Spleen (tissue), 7 donors: ENCODE results near the gene FADS1.

ENCODE experiments used
- POLR2A ChIP-seq, 3 donors: fragments of 450-650 bp; IDR thresholded peaks; one replicate each; pipeline ENCODE4 v1.5.1; 2017; ENCODE audit warnings: antibody characterized with exemption in 3 of 3, mild to moderate bottlenecking in 1 of 3
- POLR2AphosphoS5 ChIP-seq, 3 donors: sonication (generic); formaldehyde crosslinking; IDR thresholded peaks; one replicate each; pipeline ENCODE4 v1.5.1; 2017; ENCODE audit warnings: antibody characterized with exemption in 3 of 3
- TF ChIP-seq, protein P1 (sequence below), 11 experiments: fragments of 200-600 bp in 7 of 11; fragments of 450-650 bp in 4 of 11; sonication (generic) in 4 of 11; IDR thresholded peaks in 8 of 11; conservative IDR thresholded peaks in 3 of 11; 1 replicate in 7 of 11; 2 replicates in 4 of 11; pipeline versions ENCODE4 v1.4.0 to v1.8.0; 2016 to 2021; ENCODE audit warnings: antibody characterized with exemption in 11 of 11, inconsistent platforms in 4 of 11, mild to moderate bottlenecking in 1 of 11
- donor health status: DM: no; HTN: no; CAD: no; lungs with moderate emphysema.
- donor health status: DM: no; HTN: no; CAD: no.
- donor health status: DM: no; HTN: no; CAD: no.

DNA sequence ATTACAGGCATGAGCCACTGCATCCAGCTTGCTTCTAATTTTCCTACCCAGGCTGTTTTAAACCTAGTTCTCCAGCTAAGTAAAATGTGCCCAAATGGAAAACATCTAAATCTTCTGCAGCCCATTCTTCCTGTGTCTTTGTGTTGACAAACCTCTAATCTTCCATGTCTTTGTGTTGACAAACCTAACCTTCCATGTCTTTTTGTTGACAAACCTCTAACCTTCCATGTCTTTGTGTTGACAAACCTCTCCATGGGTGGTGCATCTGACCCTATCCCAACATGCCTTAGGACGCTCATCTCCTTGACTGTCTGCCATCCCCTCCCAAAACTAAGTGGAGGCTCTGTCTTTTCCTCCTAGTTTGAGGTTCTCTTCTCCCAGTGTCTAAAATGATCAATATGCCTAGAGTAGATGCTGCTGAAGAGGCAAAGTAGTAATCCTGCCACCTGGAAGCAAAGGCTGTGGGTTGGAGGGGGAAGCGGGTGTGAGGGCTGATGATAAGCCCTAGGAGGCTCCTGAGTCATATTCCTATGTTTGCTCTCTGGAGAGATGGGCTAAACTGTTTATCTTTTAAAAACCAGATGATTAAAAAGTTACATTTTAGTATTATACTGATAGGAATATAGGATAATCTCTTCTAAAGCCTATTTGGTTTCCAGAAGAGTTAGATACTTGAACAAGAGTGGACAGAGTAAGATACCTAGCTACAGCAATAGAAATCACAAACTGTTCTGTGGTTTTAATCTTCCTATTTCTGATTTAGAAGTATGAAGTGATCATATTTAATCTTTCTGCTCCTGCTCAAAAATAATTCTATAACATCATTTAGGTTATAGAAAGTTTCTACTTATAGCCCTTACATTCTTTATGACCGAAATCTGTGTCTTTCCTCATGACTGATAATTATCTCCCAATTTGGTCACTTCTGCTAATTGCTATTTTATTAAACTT, 16.2 kb downstream of the FADS1 start:
- TF ChIP-seq, protein P1, sequence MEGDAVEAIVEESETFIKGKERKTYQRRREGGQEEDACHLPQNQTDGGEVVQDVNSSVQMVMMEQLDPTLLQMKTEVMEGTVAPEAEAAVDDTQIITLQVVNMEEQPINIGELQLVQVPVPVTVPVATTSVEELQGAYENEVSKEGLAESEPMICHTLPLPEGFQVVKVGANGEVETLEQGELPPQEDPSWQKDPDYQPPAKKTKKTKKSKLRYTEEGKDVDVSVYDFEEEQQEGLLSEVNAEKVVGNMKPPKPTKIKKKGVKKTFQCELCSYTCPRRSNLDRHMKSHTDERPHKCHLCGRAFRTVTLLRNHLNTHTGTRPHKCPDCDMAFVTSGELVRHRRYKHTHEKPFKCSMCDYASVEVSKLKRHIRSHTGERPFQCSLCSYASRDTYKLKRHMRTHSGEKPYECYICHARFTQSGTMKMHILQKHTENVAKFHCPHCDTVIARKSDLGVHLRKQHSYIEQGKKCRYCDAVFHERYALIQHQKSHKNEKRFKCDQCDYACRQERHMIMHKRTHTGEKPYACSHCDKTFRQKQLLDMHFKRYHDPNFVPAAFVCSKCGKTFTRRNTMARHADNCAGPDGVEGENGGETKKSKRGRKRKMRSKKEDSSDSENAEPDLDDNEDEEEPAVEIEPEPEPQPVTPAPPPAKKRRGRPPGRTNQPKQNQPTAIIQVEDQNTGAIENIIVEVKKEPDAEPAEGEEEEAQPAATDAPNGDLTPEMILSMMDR (IDR thresholded peaks at IDR 0.05 in 8 of 11, conservative IDR thresholded peaks at IDR 0.05 in 3 of 11), result no peak
- TF ChIP-seq POLR2A (IDR thresholded peaks at IDR 0.05) (no peak), POLR2AphosphoS5 (IDR thresholded peaks at IDR 0.05) (no peak)
